ENCODE results near the gene INTS4.

The INTS4 gene

DNA sequence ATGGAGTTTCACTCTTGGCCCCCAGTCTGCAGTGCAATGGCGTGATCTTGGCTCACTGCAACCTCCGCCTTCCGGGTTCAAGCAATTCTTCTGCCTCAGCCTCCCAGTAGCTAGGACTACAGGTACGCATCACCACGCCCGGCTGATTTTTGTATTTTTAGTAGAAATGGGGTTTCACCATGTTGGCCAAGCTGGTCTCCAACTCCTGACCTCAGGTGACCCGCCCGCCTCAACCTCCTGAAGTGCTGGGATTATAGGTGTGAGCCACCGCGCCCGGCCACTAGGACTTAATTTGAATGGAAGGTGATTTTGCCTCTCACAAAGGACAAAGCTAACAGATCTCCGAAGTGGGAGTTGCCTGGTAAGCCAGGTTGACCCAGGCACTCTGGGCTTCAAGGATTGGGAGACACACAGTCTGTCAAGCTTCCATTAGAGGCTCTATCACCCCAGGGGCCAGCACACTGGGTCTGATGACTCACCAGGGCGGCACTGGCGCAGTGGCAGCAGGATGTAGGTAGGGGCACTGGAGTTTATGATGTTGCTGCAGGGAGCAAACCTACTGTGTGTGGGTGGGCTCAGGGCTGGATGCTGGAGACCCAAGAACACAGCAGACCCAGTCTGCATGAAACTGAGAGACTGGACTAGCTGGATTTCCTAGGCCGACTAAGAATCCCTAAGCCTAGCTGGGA lies 46.4 kb upstream of the INTS4 start:
- H3K27ac ChIP-seq (ENCODE audit: low read length) = no peak overlapping the region
- no peak overlapping the region for H2AFZ ChIP-seq (ENCODE audit: low read depth, low read length)
- no peaks in the 10 kb centered on the region for H4K20me1 ChIP-seq (ENCODE audit: insufficient read depth, low read length)
- TF ChIP-seq EZH2 (IDR thresholded peaks at IDR 0.05; ENCODE audit: borderline replicate concordance, low read depth, low read length, severe bottlenecking) = no peak
- ATAC-seq (ENCODE audit: insufficient read depth, low read depth) (peak; percentile 40; the same call in 2 of the 3 replicates), DNase-seq (peak; percentile 22)
- no peaks in the 10 kb centered on the region for H3K9me3 ChIP-seq (ENCODE audit: insufficient read depth, low read length, severe bottlenecking)
- H3K4me1 ChIP-seq (ENCODE audit: insufficient read depth, low read length) = peaks cover 15% of the 10 kb centered on the region
- no peaks in the 10 kb centered on the region for H3K27me3 ChIP-seq (ENCODE audit: insufficient read depth, low read length, poor library complexity)
- no peaks in the 10 kb centered on the region for H3K36me3 ChIP-seq (ENCODE audit: insufficient read depth, low read length)
- no peaks in the 10 kb centered on the region for H3K79me2 ChIP-seq (ENCODE audit: insufficient read depth, low read length)
- no peak overlapping the region for H3K4me3 ChIP-seq (ENCODE audit: low read depth in 1 of 2, low read length in 2 of 2)
- no peak overlapping the region for H3K9ac ChIP-seq (ENCODE audit: low read depth, low read length)
- no peak overlapping the region for H3K4me2 ChIP-seq (ENCODE audit: insufficient read depth, low read length)

GRCh38 chr11:78039919-78040671 lies 45.6 kb upstream of the INTS4 start:
- ATAC-seq (ENCODE audit: insufficient read depth, low read depth) = peak; percentile 49

DNA sequence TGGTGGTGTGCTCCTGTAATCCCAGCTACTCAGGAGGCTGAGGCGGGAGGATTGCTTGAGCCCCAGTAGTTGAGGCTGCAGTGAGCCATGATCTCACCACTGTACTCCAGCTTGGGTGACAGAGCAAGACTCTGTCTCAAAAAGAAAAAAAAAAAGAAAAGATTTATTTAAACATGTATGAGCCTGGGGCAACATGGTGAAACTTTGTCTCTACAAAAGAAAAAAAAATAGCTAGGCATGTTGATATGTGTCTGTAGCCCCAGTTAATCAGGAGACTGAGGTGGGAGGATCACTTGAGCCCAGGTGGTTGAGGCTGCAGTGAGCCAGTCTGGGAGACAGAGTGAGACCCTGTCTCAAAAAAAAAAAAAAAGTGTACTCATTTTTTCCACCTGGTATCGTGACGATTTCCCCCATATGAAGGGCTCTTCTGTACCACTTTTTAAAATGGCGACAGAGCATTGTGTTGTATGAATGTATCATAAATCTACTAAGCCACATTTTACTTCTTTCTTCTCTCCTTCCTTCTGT lies 45.0 kb upstream of the INTS4 start:
- H2AFZ ChIP-seq (ENCODE audit: low read depth, low read length) = peak overlapping the region; percentile 61
- no peak overlapping the region for H3K4me3 ChIP-seq (ENCODE audit: low read depth in 1 of 2, low read length in 2 of 2)
- DNase-seq = no peak
- no peaks in the 10 kb centered on the region for H3K79me2 ChIP-seq (ENCODE audit: insufficient read depth, low read length)
- no peaks in the 10 kb centered on the region for H3K36me3 ChIP-seq (ENCODE audit: insufficient read depth, low read length)
- H4K20me1 ChIP-seq (ENCODE audit: insufficient read depth, low read length) = no peaks in the 10 kb centered on the region
- no peak overlapping the region for H3K9ac ChIP-seq (ENCODE audit: low read depth, low read length)
- peak; percentile 33; the same call in 2 of the 3 replicates for ATAC-seq (ENCODE audit: insufficient read depth, low read depth)
- H3K4me2 ChIP-seq (ENCODE audit: insufficient read depth, low read length) = 0 out of 2 replicates have a peak overlapping the region, but pooled peaks have one; percentile 32
- no peaks in the 10 kb centered on the region for H3K27me3 ChIP-seq (ENCODE audit: insufficient read depth, low read length, poor library complexity)
- H3K27ac ChIP-seq (ENCODE audit: low read length) = peak overlapping the region; percentile 59
- TF ChIP-seq EZH2 (IDR thresholded peaks at IDR 0.05; ENCODE audit: borderline replicate concordance, low read depth, low read length, severe bottlenecking) = no peak
- no peak for TF ChIP-seq CTCF (IDR thresholded peaks at IDR 0.05; ENCODE audit: borderline replicate concordance, extremely low read depth, low read length, poor library complexity, severe bottlenecking)
- H3K4me1 ChIP-seq (ENCODE audit: insufficient read depth, low read length) = peaks cover 10% of the 10 kb centered on the region
- H3K9me3 ChIP-seq (ENCODE audit: insufficient read depth, low read length, severe bottlenecking) = no peaks in the 10 kb centered on the region

More at GRCh38 chr11:78039919-78040671, 45.6 kb upstream of the INTS4 start:
- no peaks in the 10 kb centered on the region for H3K9me3 ChIP-seq (ENCODE audit: insufficient read depth, low read length, severe bottlenecking)
- H4K20me1 ChIP-seq (ENCODE audit: insufficient read depth, low read length) = no peaks in the 10 kb centered on the region
- H3K27me3 ChIP-seq (ENCODE audit: insufficient read depth, low read length, poor library complexity) = no peaks in the 10 kb centered on the region
- H3K9ac ChIP-seq (ENCODE audit: low read depth, low read length) = no peak overlapping the region
- H2AFZ ChIP-seq (ENCODE audit: low read depth, low read length) = peak overlapping the region; percentile 61
- no peaks in the 10 kb centered on the region for H3K36me3 ChIP-seq (ENCODE audit: insufficient read depth, low read length)
- no peaks in the 10 kb centered on the region for H3K79me2 ChIP-seq (ENCODE audit: insufficient read depth, low read length)
- DNase-seq = peak; percentile 36
- H3K4me3 ChIP-seq (ENCODE audit: low read depth in 1 of 2, low read length in 2 of 2) = no peak overlapping the region; a peak in 1 of 4 replicates
- H3K27ac ChIP-seq (ENCODE audit: low read length) = peak overlapping the region; percentile 59
- H3K4me1 ChIP-seq (ENCODE audit: insufficient read depth, low read length) = peaks cover 10% of the 10 kb centered on the region
- peak overlapping the region; percentile 32; the same call in 1 of the 2 replicates for H3K4me2 ChIP-seq (ENCODE audit: insufficient read depth, low read length)
- TF ChIP-seq EZH2 (IDR thresholded peaks at IDR 0.05; ENCODE audit: borderline replicate concordance, low read depth, low read length, severe bottlenecking) = no peak
- TF ChIP-seq CTCF (IDR thresholded peaks at IDR 0.05; ENCODE audit: borderline replicate concordance, extremely low read depth, low read length, poor library complexity, severe bottlenecking) = no peak

Measured in DND-41 (cell line).